Ishikawa (cell line): ENCODE data around the gene GSTA5.

Source experiments
- CEBPB ChIP-seq: IDR thresholded peaks from 2 replicates; pipeline ENCODE4 v1.6.1; 2012
- EGR1 ChIP-seq: IDR thresholded peaks from 2 replicates; pipeline ENCODE4 v1.6.1; 2012
- EP300 ChIP-seq: IDR thresholded peaks from 2 replicates; pipeline ENCODE4 v1.6.1; 2012; ENCODE audit warnings: borderline replicate concordance
- MAX ChIP-seq: IDR thresholded peaks from 2 replicates; pipeline ENCODE4 v1.6.1; 2012
- RAD21 ChIP-seq: IDR thresholded peaks from 2 replicates; pipeline ENCODE4 v1.6.1; 2012; ENCODE audit warnings: low read depth
- TAF1 ChIP-seq: IDR thresholded peaks from 2 replicates; pipeline ENCODE4 v1.6.1; 2012; ENCODE audit warnings: low read depth, mild to moderate bottlenecking
- YY1 ChIP-seq: IDR thresholded peaks from 2 replicates; pipeline ENCODE4 v1.6.1; 2012; ENCODE audit warnings: low read depth

- no peak for TF ChIP-seq MAX
- no peak for TF ChIP-seq YY1
- no peak for TF ChIP-seq EP300
- TF ChIP-seq CEBPB: no peak
- TF ChIP-seq EGR1: no peak
- no peak for TF ChIP-seq TAF1
- TF ChIP-seq RAD21: no peak
These were observed 52.7 kb downstream of the GSTA5 start for GRCh38 chr6:52787917-52788316.
